ENCODE data around the gene TMPRSS11A. TPM values are rescaled to one million over a fixed set of nuclear protein-coding genes. Genes with fewer than 3 reads are reported as not detected.

Gene TMPRSS11A
- total RNA-seq, 1 experiment from 2014 or later = not detected

DNA sequence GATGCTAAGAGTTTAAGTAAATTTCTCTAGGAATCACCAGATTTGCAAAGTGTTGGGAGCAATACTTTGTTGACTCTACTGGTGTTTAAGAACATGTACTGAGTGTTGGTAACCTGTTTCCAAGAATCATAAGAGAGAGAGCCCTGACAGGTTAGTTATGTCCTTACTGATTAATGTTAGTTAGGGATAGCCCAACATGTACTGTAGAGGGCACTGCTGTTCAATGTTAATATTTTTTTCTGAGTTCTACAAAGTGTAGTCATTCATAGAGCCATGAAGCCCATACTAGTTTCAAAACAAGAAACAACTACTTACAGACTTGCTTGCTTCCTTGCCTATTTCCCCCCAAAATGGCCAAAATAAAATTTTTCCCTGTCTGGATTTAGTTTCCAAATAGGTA, 91.4 kb downstream of the TMPRSS11A start:
- DNase-seq (ENCODE audit: low read depth) = no peak

DNA sequence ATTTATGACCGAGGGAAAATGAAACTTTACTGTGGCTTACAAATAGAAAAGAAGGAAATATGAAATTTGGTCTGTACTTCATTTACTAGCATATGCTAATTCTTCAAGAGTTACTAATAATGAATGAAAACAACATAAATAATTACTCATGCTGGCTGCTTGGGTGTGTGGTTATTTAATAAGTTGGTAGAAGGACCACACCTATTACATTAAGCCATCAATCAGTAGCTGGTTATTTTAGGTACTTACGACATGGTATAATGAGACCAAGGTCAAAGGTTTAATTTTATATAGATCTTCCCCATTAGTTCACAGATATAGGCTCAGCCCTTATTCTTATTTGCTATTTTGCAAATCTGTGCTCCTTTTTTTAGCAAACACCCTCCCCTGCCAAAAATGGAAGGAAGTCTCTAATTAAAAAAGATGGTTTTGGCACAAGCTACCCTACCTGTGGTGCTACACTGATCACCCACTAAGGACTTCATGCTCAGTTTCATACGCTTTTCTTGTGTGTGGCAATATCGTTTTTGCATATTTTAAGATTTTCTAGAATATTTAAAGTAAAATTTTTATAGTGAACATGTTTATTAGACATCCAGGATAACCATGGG, 93.6 kb downstream of the TMPRSS11A start:
- no peak for DNase-seq (ENCODE audit: low read depth)

DNA sequence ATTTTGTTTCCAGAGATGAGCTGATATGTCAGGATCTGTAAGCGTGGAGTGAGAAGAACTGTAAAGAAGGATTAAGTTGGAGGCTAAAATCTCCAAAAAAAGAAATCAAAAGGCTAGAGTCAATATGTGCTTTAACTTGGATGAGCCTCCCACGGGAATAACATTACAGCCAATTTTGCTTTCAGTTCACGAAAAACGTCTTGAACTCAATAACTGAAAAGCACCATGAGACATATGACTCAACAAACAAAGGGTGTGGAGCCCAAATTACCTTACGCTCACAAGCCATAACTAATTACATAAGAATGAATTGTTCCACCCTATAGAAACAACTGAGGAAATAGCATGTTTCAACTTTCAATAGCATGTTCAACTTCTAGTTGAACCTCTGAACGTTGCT, 101.8 kb downstream of the TMPRSS11A start:
- DNase-seq (ENCODE audit: low read depth) = no peak

Other genes with a start within 250 kb of the TMPRSS11A start
- gene GNRHR, start 209.1 kb downstream of the TMPRSS11A start, total RNA-seq (2014; rRNA removed; shearing (Covaris generic)) = not detected in 2 replicates
- gene TMPRSS11D, start 79.5 kb downstream of the TMPRSS11A start, total RNA-seq (2014; rRNA removed; shearing (Covaris generic)) = not detected in 2 replicates
- 0.51 and 0.69 TPM in 2 replicates for gene TMPRSS11F, start 166.4 kb upstream of the TMPRSS11A start, total RNA-seq (2014; rRNA removed; shearing (Covaris generic))

All from Daoy (cell line).